HFF-Myc (cell line): ENCODE results near the gene ZNF43.

Experiments
- DNase-seq: peaks from one replicate; pipeline ENCODE4 v3.0.0-alpha.2; 2011; ENCODE audit warnings: low read depth; ENCODE audit errors: extremely low read depth
- H3K4me3 ChIP-seq: replicated peaks from 2 replicates; pipeline ENCODE4 v1.5.1; 2011; ENCODE audit warnings: low read depth, mild to moderate bottlenecking, control low read depth, low read length
- TF ChIP-seq, protein P1 (sequence below): IDR thresholded peaks from 2 replicates; pipeline ENCODE4 v1.5.1; 2012; ENCODE audit warnings: mild to moderate bottlenecking, low read depth, low read length, control low read depth; ENCODE audit errors: missing control alignments

Gene ZNF43

DNA sequence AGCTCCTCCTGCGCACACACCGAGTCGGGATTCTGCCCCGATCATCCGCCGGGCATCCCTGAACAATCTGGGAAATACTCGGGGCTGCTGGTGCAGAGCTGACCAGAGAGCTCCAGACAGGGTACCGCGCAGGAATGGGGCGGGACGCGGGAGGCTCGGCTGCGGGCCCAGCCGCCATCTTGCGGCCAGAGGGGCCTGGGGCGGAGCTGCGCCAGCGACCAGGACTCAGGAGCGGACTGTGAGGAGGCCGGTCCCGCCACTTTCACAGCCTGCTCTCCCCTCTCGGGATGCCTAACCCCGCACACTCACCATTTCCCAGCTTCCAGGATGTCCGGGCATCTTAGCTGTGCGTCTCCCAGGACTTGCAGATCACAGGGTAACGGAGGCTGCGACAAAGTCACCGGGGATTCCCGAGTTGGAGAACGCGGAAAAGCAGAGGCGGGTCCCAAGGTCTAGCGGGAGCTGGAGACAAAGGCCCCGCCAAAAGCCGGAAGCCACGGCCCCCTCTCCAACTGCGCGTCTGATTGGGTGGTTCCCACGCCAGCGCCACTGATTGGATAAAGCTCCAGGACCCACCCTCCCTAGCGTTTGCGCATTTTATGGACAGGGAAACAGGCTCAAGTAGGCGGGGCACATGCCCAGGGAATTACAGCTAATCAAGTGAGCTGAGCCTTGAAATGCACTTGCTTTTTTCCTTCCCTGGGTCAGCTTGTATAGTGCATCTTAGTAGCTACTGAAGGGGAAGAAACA lies 15.8 kb upstream of the ZNF43 start:
- peak overlapping the region; percentile 67 for H3K4me3 ChIP-seq
- peak; percentile 86 for DNase-seq
- TF ChIP-seq, protein P1, sequence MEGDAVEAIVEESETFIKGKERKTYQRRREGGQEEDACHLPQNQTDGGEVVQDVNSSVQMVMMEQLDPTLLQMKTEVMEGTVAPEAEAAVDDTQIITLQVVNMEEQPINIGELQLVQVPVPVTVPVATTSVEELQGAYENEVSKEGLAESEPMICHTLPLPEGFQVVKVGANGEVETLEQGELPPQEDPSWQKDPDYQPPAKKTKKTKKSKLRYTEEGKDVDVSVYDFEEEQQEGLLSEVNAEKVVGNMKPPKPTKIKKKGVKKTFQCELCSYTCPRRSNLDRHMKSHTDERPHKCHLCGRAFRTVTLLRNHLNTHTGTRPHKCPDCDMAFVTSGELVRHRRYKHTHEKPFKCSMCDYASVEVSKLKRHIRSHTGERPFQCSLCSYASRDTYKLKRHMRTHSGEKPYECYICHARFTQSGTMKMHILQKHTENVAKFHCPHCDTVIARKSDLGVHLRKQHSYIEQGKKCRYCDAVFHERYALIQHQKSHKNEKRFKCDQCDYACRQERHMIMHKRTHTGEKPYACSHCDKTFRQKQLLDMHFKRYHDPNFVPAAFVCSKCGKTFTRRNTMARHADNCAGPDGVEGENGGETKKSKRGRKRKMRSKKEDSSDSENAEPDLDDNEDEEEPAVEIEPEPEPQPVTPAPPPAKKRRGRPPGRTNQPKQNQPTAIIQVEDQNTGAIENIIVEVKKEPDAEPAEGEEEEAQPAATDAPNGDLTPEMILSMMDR = no peak

GRCh38 chr19:21850656-21851255 lies 14.8 kb upstream of the ZNF43 start:
- TF ChIP-seq, protein P1 = no peak
- peak overlapping the region; percentile 67 for H3K4me3 ChIP-seq
- no peak for DNase-seq

- no peak overlapping the region for H3K4me3 ChIP-seq
- TF ChIP-seq, protein P1 = no peak
- no peak for DNase-seq
Measured at GRCh38 chr19:21848706-21849105, 12.7 kb upstream of the ZNF43 start.

DNA sequence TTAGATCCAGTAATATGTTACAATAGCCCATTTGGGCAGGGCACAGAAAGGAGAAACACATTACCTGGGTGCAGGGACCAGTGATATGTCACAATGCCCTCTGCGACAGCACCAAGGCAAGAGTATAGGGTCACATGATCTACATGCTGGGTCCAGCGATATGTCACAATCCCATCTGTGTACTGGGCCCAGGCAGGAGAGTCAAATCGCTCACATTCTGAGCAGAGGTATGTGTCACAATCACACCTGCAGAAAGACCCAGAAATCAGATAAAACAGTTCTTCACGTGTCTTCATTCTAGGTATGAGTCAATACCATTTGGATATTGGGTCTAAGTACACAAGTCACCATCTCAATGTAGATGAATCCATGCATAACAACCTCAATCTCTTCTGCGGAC lies 7.1 kb upstream of the ZNF43 start:
- TF ChIP-seq, protein P1 = no peak
- DNase-seq = no peak
- H3K4me3 ChIP-seq = no peak overlapping the region

GRCh38 chr19:21841488-21842097 lies 5.6 kb upstream of the ZNF43 start:
- TF ChIP-seq, protein P1 = no peak
- H3K4me3 ChIP-seq = no peak overlapping the region
- DNase-seq = no peak

GRCh38 chr19:21841081-21841480 lies 5.1 kb upstream of the ZNF43 start:
- H3K4me3 ChIP-seq = no peak overlapping the region
- TF ChIP-seq, protein P1 = no peak
- no peak for DNase-seq
